Adrenal gland (tissue), 12 donors: Measurements from ENCODE around the gene CLTRN. TPM values are rescaled to one million over a fixed set of nuclear protein-coding genes. Genes with fewer than 3 reads are reported as not detected.

Experiments used
- DNase-seq, 7 donors: peaks; one replicate each; pipeline ENCODE4 v3.0.0-alpha.2; 2019 to 2020
- H3K27ac ChIP-seq, 5 donors: fragments of 200-600 bp; sonication (generic) in 4 of 5; 1 replicate in 3 of 5; 2 replicates in 2 of 5; pipeline versions ENCODE4 v1.5.1 to v1.8.0; 2016 to 2020; ENCODE audit warnings: mild to moderate bottlenecking in 1 of 5
- H3K27me3 ChIP-seq: fragments of 200-600 bp; 2 replicates; pipeline ENCODE4 v1.8.0; 2021
- H3K36me3 ChIP-seq, 2 donors: fragments of 200-600 bp; replicated peaks in 1 of 2; 1 replicate in 1 of 2; 2 replicates in 1 of 2; pipeline versions ENCODE4 v1.5.1 to v1.8.0; 2018 to 2022
- H3K4me1 ChIP-seq, 2 donors: fragments of 200-600 bp; replicated peaks in 1 of 2; 1 replicate in 1 of 2; 2 replicates in 1 of 2; pipeline versions ENCODE4 v1.5.1 to v1.8.0; 2018 to 2021
- H3K4me3 ChIP-seq, 4 donors: fragments of 200-600 bp; sonication (generic) in 3 of 4; one replicate each; pipeline ENCODE4 v1.5.1; 2016 to 2018
- H3K9me3 ChIP-seq, 3 donors: fragments of 200-600 bp; sonication (generic) in 1 of 3; replicated peaks in 1 of 3; 1 replicate in 2 of 3; 2 replicates in 1 of 3; pipeline versions ENCODE4 v1.5.1 to v1.8.0; 2016 to 2021
- CTCF ChIP-seq, 6 experiments: fragments of 450-650 bp in 4 of 6; fragments of 200-600 bp in 2 of 6; sonication (generic) in 1 of 6; IDR thresholded peaks; 1 replicate in 5 of 6; 2 replicates in 1 of 6; pipeline versions ENCODE4 v1.5.1 to v1.8.0; 2016 to 2021; ENCODE audit warnings: antibody characterized with exemption in 6 of 6, mild to moderate bottlenecking in 2 of 6, moderate library complexity in 1 of 6
- POLR2A ChIP-seq, 2 donors: fragments of 450-650 bp; IDR thresholded peaks; one replicate each; pipeline ENCODE4 v1.6.1; 2017; ENCODE audit warnings: antibody characterized with exemption in 2 of 2, mild to moderate bottlenecking in 2 of 2, moderate library complexity in 1 of 2
- WGBS, 4 donors: extraction: QIAGEN DNeasy Blood & Tissue Kit in 2 of 4; methylation state at CpG; one replicate each; pipeline versions ENCODE4 v1.1.5 to v1.1.7; 2013 to 2017; 5-methylcytosine and 5-hydroxymethylcytosine counted together
- intact Hi-C, 2 donors: fragments of 100-400 bp; cut with DNase I; formaldehyde crosslinking; loops; one replicate each; pipeline versions ENCODE4 v1.14.1 to v1.15.0; 2022 to 2023
- polyA plus RNA-seq, 3 donors: library from polyadenylated mRNA; stranded (reverse); fragments of 200-250 nt in 2 of 3; fragments of 350-450 nt in 1 of 3; fragmentation: Illumina TruSeq in 1 of 3; extraction: RNeasy Lipid Tissue Mini Kit (QIAGEN cat#74804) in 1 of 3; gene quantifications; one replicate each; pipeline ENCODE4 v1.2.3, GENCODE V29; 2013 to 2014
- total RNA-seq, 9 donors: library from RNA; depleted of rRNA in 4 of 9; stranded (reverse); fragments of >200 nt in 4 of 9; fragments of 120-200 nt in 1 of 9; fragmentation: NEBNext Ultra II Directional in 1 of 9; extraction: Animal tissue kit (Norgen Biotek cat#: 25700) in 1 of 9; gene quantifications; one replicate each; pipeline versions ENCODE4 v1.1.0 to v1.2.4, GENCODE V29; 2013 to 2023
- donor health status: healthy with polysubstance abuse.
- donor health status: Bipolar disorder and iron deficiency.
- donor health status: DM: yes; HTN: yes; CAD: no.
- donor health status: DM: no; HTN: no; CAD: no.
- donor health status: DM: no; HTN: no; CAD: no.
- donor health status: DM: yes; HTN: yes; CAD: no.

CLTRN gene
- total and polyA plus RNA-seq, 12 donors, result 0.14 to 1.8 (median 0.69) TPM; not detected in 1

DNA sequence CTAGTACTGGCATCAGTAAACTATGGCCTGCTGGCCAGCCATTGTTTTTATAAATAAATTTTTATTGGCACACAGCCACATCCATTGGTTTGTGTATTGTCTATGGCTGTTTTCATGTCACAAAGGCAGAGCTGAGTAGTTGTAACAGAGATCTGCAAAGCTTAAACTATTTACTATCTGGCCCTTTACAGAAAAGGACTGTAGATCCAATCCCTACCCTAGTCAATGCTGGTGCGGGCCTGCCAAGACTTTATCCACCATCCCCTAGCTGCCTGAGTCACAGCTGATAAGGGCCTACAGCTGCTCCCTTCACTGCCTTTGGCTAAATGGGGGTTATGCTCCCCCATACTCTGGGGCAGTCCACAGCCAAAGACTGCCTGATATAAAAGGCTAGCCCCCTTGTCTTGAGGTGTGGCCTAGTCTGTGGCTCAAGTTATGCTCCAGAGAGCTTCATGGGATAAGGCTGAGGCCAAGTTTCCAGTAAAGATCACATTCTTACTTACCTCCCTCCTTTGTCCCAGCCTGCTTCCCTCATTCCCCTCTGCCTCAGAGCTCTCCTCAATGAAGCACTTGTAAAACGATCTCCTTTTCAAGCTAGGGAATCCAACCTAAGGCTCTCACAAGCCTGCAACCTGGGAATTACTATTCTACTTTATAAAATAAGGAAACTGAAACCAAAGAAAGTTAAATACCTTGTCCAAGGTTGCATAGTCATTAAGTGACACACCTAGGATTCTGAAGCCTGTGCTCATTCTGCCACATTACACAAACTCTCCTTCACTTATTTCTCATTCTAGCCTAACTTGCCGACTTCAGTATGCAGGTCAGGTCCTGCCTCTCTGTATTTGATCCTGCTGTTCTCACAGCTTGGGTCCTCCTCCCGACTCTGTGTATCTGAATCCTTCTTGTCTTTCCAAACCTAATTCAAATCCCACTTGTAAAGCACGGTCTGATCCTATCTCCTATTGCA, 84.5 kb downstream of the CLTRN start:
- peak; percentile 20 to 65 (median 53) for DNase-seq
- 43 to 62% (median 55%) methylated on average over 5 of the region's 5 CpGs for WGBS, 4 donors
- Histone ChIP-seq H3K9me3 (no peaks in the 10 kb centered on the region), H3K4me1 (no peaks in the 10 kb centered on the region), H3K36me3 (no peaks in the 10 kb centered on the region), H3K27ac (peak overlapping the region in 3 of 5 donors; percentile 48 to 74 (median 56)), H3K27me3 (peaks cover 8% of the 10 kb centered on the region), H3K4me3 (no peak overlapping the region)
- TF ChIP-seq CTCF (IDR thresholded peaks at IDR 0.05) (no peak), POLR2A (IDR thresholded peaks at IDR 0.05) (no peak)
- intact Hi-C loops, result no loop called here

Other genes starting within 250 kb of the CLTRN start
- gene PIR, start 171.5 kb downstream of the CLTRN start, total RNA-seq, result 10 to 100 TPM; 14.0 to 48.6 (median 24.8) TPM
- 10 to 100 TPM; 11.9 to 27.1 (median 18.1) TPM for gene PIR, start 171.5 kb downstream of the CLTRN start, polyA plus RNA-seq
- 1 to 10 TPM in 4 of 9 donors, under 1 TPM in 4, not detected in 1; 0.11 to 1.8 (median 0.90) TPM for gene BMX, start 164.0 kb downstream of the CLTRN start, total RNA-seq
- under 1 TPM; 0.29 to 0.91 (median 0.64) TPM for gene BMX, start 164.0 kb downstream of the CLTRN start, polyA plus RNA-seq
- 1 to 10 TPM in 4 of 9 donors, under 1 TPM in 5; 0.35 to 3.9 (median 0.81) TPM for gene ACE2, start 63.8 kb downstream of the CLTRN start, total RNA-seq
- 1 to 10 TPM in 1 of 3 donors, under 1 TPM in 2; 0.56 to 1.1 (median 0.64) TPM for gene ACE2, start 63.8 kb downstream of the CLTRN start, polyA plus RNA-seq
- gene CA5B, start 73.5 kb upstream of the CLTRN start, total RNA-seq, result 10 to 100 TPM in 5 of 9 donors, 1 to 10 TPM in 4; 3.3 to 21.6 (median 13.7) TPM
- gene CA5B, start 73.5 kb upstream of the CLTRN start, polyA plus RNA-seq, result 1 to 10 TPM; 2.5 to 6.7 (median 4.6) TPM
- gene ZRSR2, start 125.7 kb upstream of the CLTRN start, total RNA-seq, result 1 to 10 TPM in 8 of 9 donors, not detected in 1; 2.9 to 9.7 (median 7.8) TPM
- gene ZRSR2, start 125.7 kb upstream of the CLTRN start, polyA plus RNA-seq, result 10 to 100 TPM; 23.7 to 49.1 (median 44.6) TPM
- gene AP1S2, start 190.0 kb upstream of the CLTRN start, total RNA-seq, result 10 to 100 TPM; 16.9 to 47.1 (median 21.2) TPM
- gene AP1S2, start 190.0 kb upstream of the CLTRN start, polyA plus RNA-seq, result 10 to 100 TPM in 2 of 3 donors, 1 to 10 TPM in 1; 8.8 to 27.3 (median 19.1) TPM